Activated T-helper 2 cell treated with anti-CD3 and anti-CD28 coated beads, Interferon-gamma antibody, Interleukin-2, Interleukin-4, amounts not matched to agents 10 μg/mL and 5 μg/mL and 100 μg/mL, durations not matched to agents 14 hours and 24 hours and 36 hours (primary cell): ENCODE data around the gene PRXL2A. TPM values are rescaled to one million over a fixed set of nuclear protein-coding genes. Genes with fewer than 3 reads are reported as not detected.

ENCODE experiments used
- DNase-seq: peaks from one replicate; pipeline ENCODE4 v3.0.0; 2021; ENCODE audit warnings: low spot score
- H3K27ac Mint-ChIP-seq: one replicate; pipeline ENCODE4 v1.8.0; 2021; ENCODE audit warnings: mixed read lengths
- H3K27me3 Mint-ChIP-seq: one replicate; pipeline ENCODE4 v1.8.0; 2021; ENCODE audit warnings: low read depth, mixed read lengths
- H3K36me3 Mint-ChIP-seq: one replicate; pipeline ENCODE4 v1.8.0; 2021; ENCODE audit warnings: low read depth, mixed read lengths
- H3K4me1 Mint-ChIP-seq: one replicate; pipeline ENCODE4 v1.8.0; 2021; ENCODE audit warnings: low read depth, mixed read lengths
- H3K4me3 Mint-ChIP-seq: one replicate; pipeline ENCODE4 v1.8.0; 2021; ENCODE audit warnings: low read depth, mild to moderate bottlenecking, moderate library complexity, mixed read lengths
- H3K9me3 Mint-ChIP-seq: one replicate; pipeline ENCODE4 v1.8.0; 2021; ENCODE audit warnings: mixed read lengths
- intact Hi-C: fragments of 100-400 bp; cut with micrococcal nuclease; formaldehyde crosslinking; loops from one replicate; pipeline ENCODE4 v1.15.1; 2023
- total RNA-seq: library from RNA; stranded (reverse); gene quantifications from 2 replicates; pipeline ENCODE4 v1.2.3, GENCODE V29; 2022

Gene PRXL2A
- total RNA-seq, 1 donor from 2014 or later: 18.4 TPM

- intact Hi-C loops: no loop called here
- no peaks in the 10 kb centered on the region for H3K36me3 Mint-ChIP-seq
- H3K27ac Mint-ChIP-seq: no peak overlapping the region
- DNase-seq: no peak
- no peaks in the 10 kb centered on the region for H3K4me1 Mint-ChIP-seq
- H3K27me3 Mint-ChIP-seq: peaks cover 11% of the 10 kb centered on the region
- no peaks in the 10 kb centered on the region for H3K9me3 Mint-ChIP-seq
- no peak overlapping the region for H3K4me3 Mint-ChIP-seq
Observed at GRCh38 chr10:80436446-80437098, 28.2 kb downstream of the PRXL2A start.

GRCh38 chr10:80437227-80437626 lies 28.9 kb downstream of the PRXL2A start:
- Mint-ChIP-seq H3K9me3 (no peaks in the 10 kb centered on the region), H3K4me3 (no peak overlapping the region), H3K27me3 (peaks cover 11% of the 10 kb centered on the region), H3K4me1 (no peaks in the 10 kb centered on the region), H3K27ac (no peak overlapping the region), H3K36me3 (no peaks in the 10 kb centered on the region)
- intact Hi-C loops: no loop called here
- no peak for DNase-seq

DNA sequence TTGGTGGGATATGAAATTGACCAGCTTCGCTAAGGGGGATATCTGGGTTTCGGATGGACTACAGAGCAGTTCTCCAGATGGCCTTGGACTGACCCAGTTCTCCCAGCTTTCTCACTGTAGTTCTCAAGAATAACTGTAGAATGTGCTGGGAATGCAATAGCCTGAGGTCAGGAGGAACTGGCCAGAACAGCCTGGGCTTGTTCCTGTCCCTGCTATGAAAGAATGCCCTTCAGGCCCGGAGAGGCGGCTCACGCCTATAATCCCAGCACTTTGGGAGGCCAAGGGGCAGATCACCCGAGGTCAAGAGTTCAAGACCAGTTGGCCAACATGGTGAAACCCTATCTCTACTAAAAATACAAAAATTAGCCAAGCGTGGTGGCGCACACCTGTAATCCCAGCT lies 33.5 kb downstream of the PRXL2A start:
- Mint-ChIP-seq H3K36me3 (no peaks in the 10 kb centered on the region), H3K27me3 (peaks cover 21% of the 10 kb centered on the region), H3K9me3 (no peaks in the 10 kb centered on the region), H3K27ac (no peak overlapping the region), H3K4me3 (no peak overlapping the region), H3K4me1 (peaks cover 24% of the 10 kb centered on the region)
- DNase-seq: no peak
- intact Hi-C loops: loop anchor here (10.0 kb wide), 1 partner anchor 153 kb away; no protein-coding TSS in a partner anchor

GRCh38 chr10:80442879-80443278 lies 34.5 kb downstream of the PRXL2A start:
- Mint-ChIP-seq H3K4me3 (no peak overlapping the region), H3K4me1 (peaks cover 24% of the 10 kb centered on the region)

DNA sequence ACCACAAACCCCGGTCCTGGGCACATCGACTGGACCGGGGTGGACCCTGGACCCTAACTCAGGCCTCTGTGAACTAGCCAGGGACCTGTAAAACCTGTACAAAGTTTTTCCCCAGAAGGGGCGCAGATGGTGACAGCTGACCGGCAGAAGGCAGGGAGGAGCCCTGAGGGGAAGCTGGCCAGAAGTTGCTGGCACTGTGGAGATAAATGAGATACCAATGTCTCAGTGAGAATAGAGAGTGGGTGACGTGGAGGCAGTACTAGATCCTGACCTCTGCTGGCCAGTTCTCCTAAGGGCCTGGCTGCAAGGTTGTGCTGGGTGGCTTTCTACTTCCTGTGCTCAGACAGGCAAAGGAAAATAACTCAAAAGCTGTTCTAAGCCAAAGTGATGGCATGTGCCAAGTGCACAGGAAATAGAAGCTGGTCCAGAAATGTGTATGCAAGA lies 35.2 kb downstream of the PRXL2A start:
- intact Hi-C loops: loop anchor here (1.0 to 10.0 kb wide), 2 partner anchors 60 to 151 kb away; no protein-coding TSS in a partner anchor
- peaks cover 24% of the 10 kb centered on the region for H3K4me1 Mint-ChIP-seq
- DNase-seq: no peak
- no peaks in the 10 kb centered on the region for H3K9me3 Mint-ChIP-seq
- H3K27me3 Mint-ChIP-seq: peaks cover 25% of the 10 kb centered on the region
- no peak overlapping the region for H3K4me3 Mint-ChIP-seq
- H3K27ac Mint-ChIP-seq: peak overlapping the region; percentile 75
- no peaks in the 10 kb centered on the region for H3K36me3 Mint-ChIP-seq

More at GRCh38 chr10:80442879-80443278, 34.5 kb downstream of the PRXL2A start:
- H3K9me3 Mint-ChIP-seq: no peaks in the 10 kb centered on the region
- H3K36me3 Mint-ChIP-seq: no peaks in the 10 kb centered on the region
- peaks cover 25% of the 10 kb centered on the region for H3K27me3 Mint-ChIP-seq
- H3K27ac Mint-ChIP-seq: no peak overlapping the region
- intact Hi-C loops: loop anchor here (1.0 to 10.0 kb wide), 2 partner anchors 60 to 152 kb away; no protein-coding TSS in a partner anchor
- DNase-seq: no peak

GRCh38 chr10:80444124-80444523 lies 35.8 kb downstream of the PRXL2A start:
- Mint-ChIP-seq H3K36me3 (no peaks in the 10 kb centered on the region), H3K27ac (peak overlapping the region; percentile 75), H3K4me1 (peaks cover 24% of the 10 kb centered on the region), H3K9me3 (no peaks in the 10 kb centered on the region), H3K27me3 (peaks cover 22% of the 10 kb centered on the region), H3K4me3 (no peak overlapping the region)
- no peak for DNase-seq
- intact Hi-C loops: loop anchor here (1.0 to 10.0 kb wide), 2 partner anchors 61 to 151 kb away; no protein-coding TSS in a partner anchor

DNA sequence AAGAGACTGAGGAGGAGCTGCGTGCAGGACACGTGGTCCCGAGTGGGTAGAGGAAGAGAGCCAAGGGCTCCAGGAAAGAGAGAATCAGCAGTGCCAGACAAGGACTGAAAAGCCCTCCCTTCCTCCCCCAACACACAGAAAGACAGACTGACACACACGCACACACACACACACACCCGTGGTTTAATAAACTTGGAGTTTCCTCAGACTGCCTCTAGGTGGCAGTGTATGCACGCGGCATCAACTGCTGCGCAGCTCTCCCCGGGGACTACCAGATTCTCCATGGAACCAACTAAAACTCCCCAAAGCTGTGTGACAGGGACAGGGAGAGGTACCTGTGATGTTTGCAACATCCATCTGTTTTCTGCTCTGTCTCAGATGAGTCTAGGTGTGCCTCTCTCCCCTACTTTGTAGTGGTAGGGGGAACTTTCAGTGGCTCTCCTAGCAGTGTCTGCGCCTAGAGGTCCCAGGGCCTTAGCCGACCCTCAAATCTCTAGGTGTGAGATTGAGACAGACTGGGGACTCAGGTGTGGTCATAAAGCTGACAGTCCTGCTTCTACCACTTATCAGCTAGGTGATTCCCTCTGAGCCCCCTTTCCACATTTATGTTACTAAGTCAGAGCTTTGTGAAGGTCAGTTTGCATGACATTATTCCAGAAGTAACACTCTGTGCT lies 36.4 kb downstream of the PRXL2A start:
- intact Hi-C loops: loop anchor here (1.0 to 10.0 kb wide), 2 partner anchors 61 to 150 kb away; no protein-coding TSS in a partner anchor
- H3K27ac Mint-ChIP-seq: peak overlapping the region; percentile 51
- no peaks in the 10 kb centered on the region for H3K36me3 Mint-ChIP-seq
- peaks cover 22% of the 10 kb centered on the region for H3K27me3 Mint-ChIP-seq
- H3K4me3 Mint-ChIP-seq: no peak overlapping the region
- H3K9me3 Mint-ChIP-seq: no peaks in the 10 kb centered on the region
- H3K4me1 Mint-ChIP-seq: peaks cover 26% of the 10 kb centered on the region
- DNase-seq: peak; percentile 62

- Mint-ChIP-seq H3K4me3 (no peak overlapping the region), H3K36me3 (no peaks in the 10 kb centered on the region), H3K9me3 (no peaks in the 10 kb centered on the region), H3K27ac (no peak overlapping the region), H3K4me1 (peaks cover 26% of the 10 kb centered on the region), H3K27me3 (peaks cover 20% of the 10 kb centered on the region)
- DNase-seq: no peak
- intact Hi-C loops: loop anchor here (10.0 kb wide), 1 partner anchor 147 kb away; no protein-coding TSS in a partner anchor
Observed at GRCh38 chr10:80447436-80448190, 39.3 kb downstream of the PRXL2A start.

GRCh38 chr10:80448209-80448942 lies 40.0 kb downstream of the PRXL2A start:
- Mint-ChIP-seq H3K27me3 (peaks cover 20% of the 10 kb centered on the region), H3K4me1 (peaks cover 24% of the 10 kb centered on the region), H3K27ac (no peak overlapping the region), H3K9me3 (no peaks in the 10 kb centered on the region), H3K36me3 (no peaks in the 10 kb centered on the region), H3K4me3 (no peak overlapping the region)
- no peak for DNase-seq
- intact Hi-C loops: loop anchor here (10.0 kb wide), 1 partner anchor 146 kb away; no protein-coding TSS in a partner anchor

DNA sequence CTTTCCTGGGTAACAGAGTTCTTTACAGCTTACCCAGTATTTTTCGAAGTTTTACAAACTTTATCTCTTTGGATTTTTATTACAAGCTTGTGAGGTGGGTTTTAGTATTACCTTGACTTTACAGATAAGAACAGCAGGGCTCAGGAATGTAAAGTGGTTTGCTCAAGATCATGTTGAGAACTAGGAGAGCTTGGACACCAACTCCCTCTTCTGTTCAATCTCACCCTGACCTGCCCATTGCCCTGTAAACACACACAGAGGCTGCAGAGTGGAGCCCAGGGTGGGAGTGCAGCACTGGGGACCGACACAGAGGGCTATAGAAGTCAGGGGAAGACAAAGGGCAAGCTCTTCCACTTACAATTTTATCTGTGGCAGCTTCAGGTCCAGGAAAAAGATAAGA lies 41.2 kb downstream of the PRXL2A start:
- peaks cover 20% of the 10 kb centered on the region for H3K27me3 Mint-ChIP-seq
- H3K4me3 Mint-ChIP-seq: no peak overlapping the region
- no peaks in the 10 kb centered on the region for H3K36me3 Mint-ChIP-seq
- DNase-seq: no peak
- intact Hi-C loops: loop anchor here (10.0 kb wide), 1 partner anchor 145 kb away; no protein-coding TSS in a partner anchor
- H3K4me1 Mint-ChIP-seq: peaks cover 17% of the 10 kb centered on the region
- no peaks in the 10 kb centered on the region for H3K9me3 Mint-ChIP-seq
- no peak overlapping the region for H3K27ac Mint-ChIP-seq

GRCh38 chr10:80451132-80451531 lies 42.8 kb downstream of the PRXL2A start:
- intact Hi-C loops: no loop called here
- Mint-ChIP-seq H3K27ac (no peak overlapping the region), H3K4me1 (peaks cover 15% of the 10 kb centered on the region), H3K4me3 (no peak overlapping the region), H3K27me3 (peaks cover 17% of the 10 kb centered on the region), H3K9me3 (no peaks in the 10 kb centered on the region), H3K36me3 (peaks cover 9% of the 10 kb centered on the region)
- DNase-seq: no peak

- H3K4me3 Mint-ChIP-seq: no peak overlapping the region
- H3K36me3 Mint-ChIP-seq: peaks cover 12% of the 10 kb centered on the region
- DNase-seq: no peak
- H3K27me3 Mint-ChIP-seq: peaks cover 9% of the 10 kb centered on the region
- H3K27ac Mint-ChIP-seq: no peak overlapping the region
- peaks cover 20% of the 10 kb centered on the region for H3K4me1 Mint-ChIP-seq
- H3K9me3 Mint-ChIP-seq: no peaks in the 10 kb centered on the region
- intact Hi-C loops: no loop called here
Observed at GRCh38 chr10:80452069-80452468, 43.7 kb downstream of the PRXL2A start.
